Thyroid gland (tissue), 4 donors: ENCODE data around the gene TXNDC11. TPM values are rescaled to one million over a fixed set of nuclear protein-coding genes. Genes with fewer than 3 reads are reported as not detected.

Experiments used
- DNase-seq, 2 donors: peaks; one replicate each; pipeline ENCODE4 v3.0.0-alpha.2; 2019
- H3K27ac ChIP-seq, 3 donors: fragments of 200-600 bp; sonication (generic); 1 replicate in 2 of 3; 2 replicates in 1 of 3; pipeline ENCODE4 v1.5.1; 2016 to 2019; ENCODE audit warnings: mild to moderate bottlenecking in 1 of 3, moderate library complexity in 1 of 3
- H3K27me3 ChIP-seq: fragments of 200-600 bp; sonication (generic); one replicate; pipeline ENCODE4 v1.5.1; 2019
- H3K36me3 ChIP-seq, 2 donors: fragments of 200-600 bp; sonication (generic); one replicate each; pipeline ENCODE4 v1.5.1; 2016 to 2019
- H3K4me1 ChIP-seq, 2 donors: fragments of 200-600 bp; sonication (generic); one replicate each; pipeline ENCODE4 v1.5.1; 2017 to 2019
- H3K4me3 ChIP-seq, 3 donors: fragments of 200-600 bp; sonication (generic); replicated peaks in 1 of 3; 1 replicate in 2 of 3; 2 replicates in 1 of 3; pipeline ENCODE4 v1.5.1; 2016; ENCODE audit warnings: mild to moderate bottlenecking in 1 of 3
- H3K9me3 ChIP-seq: fragments of 200-600 bp; sonication (generic); one replicate; pipeline ENCODE4 v1.5.1; 2017
- POLR2A ChIP-seq, 2 donors: fragments of 450-650 bp; IDR thresholded peaks; one replicate each; pipeline ENCODE4 v1.6.1; 2017; ENCODE audit warnings: antibody characterized with exemption in 2 of 2, mild to moderate bottlenecking in 2 of 2, moderate library complexity in 1 of 2
- WGBS, 2 donors: methylation state at CpG; one replicate each; pipeline ENCODE4 v1.1.5; 2017; 5-methylcytosine and 5-hydroxymethylcytosine counted together
- intact Hi-C: fragments of 100-400 bp; cut with DNase I; formaldehyde crosslinking; loops from one replicate; pipeline ENCODE4 v1.15.1; 2023
- total RNA-seq, 4 donors: library from RNA; depleted of rRNA; stranded (reverse); fragments of >200 nt; gene quantifications; one replicate each; pipeline ENCODE4 v1.2.3, GENCODE V29; 2016
- TF ChIP-seq, protein P1 (sequence below), 6 experiments: fragments of 200-600 bp in 3 of 6; fragments of 450-650 bp in 3 of 6; sonication (generic) in 3 of 6; IDR thresholded peaks; one replicate each; pipeline ENCODE4 v1.5.1; 2016 to 2019; ENCODE audit warnings: antibody characterized with exemption in 6 of 6, mild to moderate bottlenecking in 2 of 6, inconsistent platforms in 1 of 6, moderate library complexity in 1 of 6

Gene TXNDC11
- total RNA-seq, 4 donors from 2014 or later = 77.3 to 135 (median 115) TPM

DNA sequence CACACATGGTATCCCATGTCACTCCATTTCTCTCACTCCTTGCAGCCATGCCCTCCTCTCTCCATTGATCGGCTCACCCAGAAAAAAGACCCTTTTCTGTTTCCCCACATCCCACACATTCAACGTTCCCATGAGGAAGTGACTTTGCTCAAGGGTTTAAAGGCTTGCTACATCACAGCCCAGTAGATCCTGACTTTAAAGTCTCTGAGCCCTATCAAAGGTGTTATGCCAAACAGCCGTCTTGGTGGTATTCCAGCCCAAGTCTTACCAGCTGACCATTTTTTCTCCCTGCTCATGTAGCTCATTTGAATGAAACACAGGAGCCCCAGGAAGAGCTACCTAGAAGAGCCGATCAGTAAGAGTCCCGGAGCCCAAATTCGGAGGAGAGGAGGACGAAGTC lies 7.4 kb upstream of the TXNDC11 start:
- no peak for DNase-seq
- 94 to 97% methylated on average over 7 of the region's 7 CpGs for WGBS, 2 donors
- H3K4me1 ChIP-seq = peaks cover 13 to 14% of the 10 kb centered on the region in 2 donors
- no peaks in the 10 kb centered on the region for H3K27me3 ChIP-seq
- peaks cover 29 to 35% of the 10 kb centered on the region in 2 donors for H3K36me3 ChIP-seq
- H3K4me3 ChIP-seq = no peak overlapping the region
- intact Hi-C loops = no loop called here
- peak overlapping the region in 1 of 3 donors; percentile 11 for H3K27ac ChIP-seq
- H3K9me3 ChIP-seq = no peaks in the 10 kb centered on the region
- TF ChIP-seq, protein P1, sequence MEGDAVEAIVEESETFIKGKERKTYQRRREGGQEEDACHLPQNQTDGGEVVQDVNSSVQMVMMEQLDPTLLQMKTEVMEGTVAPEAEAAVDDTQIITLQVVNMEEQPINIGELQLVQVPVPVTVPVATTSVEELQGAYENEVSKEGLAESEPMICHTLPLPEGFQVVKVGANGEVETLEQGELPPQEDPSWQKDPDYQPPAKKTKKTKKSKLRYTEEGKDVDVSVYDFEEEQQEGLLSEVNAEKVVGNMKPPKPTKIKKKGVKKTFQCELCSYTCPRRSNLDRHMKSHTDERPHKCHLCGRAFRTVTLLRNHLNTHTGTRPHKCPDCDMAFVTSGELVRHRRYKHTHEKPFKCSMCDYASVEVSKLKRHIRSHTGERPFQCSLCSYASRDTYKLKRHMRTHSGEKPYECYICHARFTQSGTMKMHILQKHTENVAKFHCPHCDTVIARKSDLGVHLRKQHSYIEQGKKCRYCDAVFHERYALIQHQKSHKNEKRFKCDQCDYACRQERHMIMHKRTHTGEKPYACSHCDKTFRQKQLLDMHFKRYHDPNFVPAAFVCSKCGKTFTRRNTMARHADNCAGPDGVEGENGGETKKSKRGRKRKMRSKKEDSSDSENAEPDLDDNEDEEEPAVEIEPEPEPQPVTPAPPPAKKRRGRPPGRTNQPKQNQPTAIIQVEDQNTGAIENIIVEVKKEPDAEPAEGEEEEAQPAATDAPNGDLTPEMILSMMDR (IDR thresholded peaks at IDR 0.05) = no peak

DNA sequence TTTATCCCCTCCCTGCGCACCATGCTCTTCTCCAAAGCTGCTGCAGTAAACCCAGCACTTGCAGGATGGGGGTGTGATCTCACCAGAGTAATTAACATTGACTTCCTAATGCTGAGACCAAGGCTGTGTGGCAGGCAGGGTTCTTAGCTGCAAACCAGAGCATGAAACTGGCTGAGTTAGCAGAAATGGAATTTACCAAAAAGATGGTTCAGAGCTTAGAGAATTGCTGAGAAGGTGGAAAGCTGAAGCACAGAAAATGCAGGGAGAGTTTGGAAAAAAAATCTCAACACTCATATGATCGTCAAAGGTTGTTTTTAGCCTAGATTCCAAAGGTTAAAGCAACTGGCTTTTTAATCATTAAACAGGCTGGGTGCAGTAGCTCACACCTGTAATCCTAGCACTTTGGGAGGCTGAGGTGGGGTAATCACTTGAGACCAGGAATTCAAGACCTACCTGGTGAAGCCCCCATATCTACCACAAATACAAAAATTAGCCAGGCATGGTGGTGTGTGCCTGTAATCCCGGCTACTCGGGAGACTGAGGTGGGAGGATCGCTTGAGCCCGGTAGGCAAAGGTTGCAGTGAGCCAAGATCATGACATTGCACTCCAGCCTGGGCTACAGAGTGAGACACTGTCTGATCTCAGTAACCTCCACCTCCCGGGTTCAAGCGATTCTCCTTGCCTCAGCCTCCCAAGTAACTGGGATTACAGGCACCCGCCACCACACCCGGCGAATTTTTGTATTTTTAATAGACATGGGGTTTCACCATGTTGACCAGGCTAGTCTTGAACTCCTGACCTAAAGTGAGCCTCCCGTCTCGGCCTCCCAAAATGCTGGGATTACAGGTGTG lies 6.0 kb upstream of the TXNDC11 start:
- intact Hi-C loops = no loop called here
- 83 to 85% methylated on average over 13 of the region's 13 CpGs for WGBS, 2 donors
- peak; percentile 64 to 71 for DNase-seq
- H3K9me3 ChIP-seq = no peaks in the 10 kb centered on the region
- H3K27ac ChIP-seq = peak overlapping the region; percentile 43 to 91 (median 65)
- TF ChIP-seq, protein P1 (IDR thresholded peaks at IDR 0.05) = no peak
- no peak for TF ChIP-seq POLR2A (IDR thresholded peaks at IDR 0.05)
- H3K27me3 ChIP-seq = no peaks in the 10 kb centered on the region
- no peak overlapping the region for H3K4me3 ChIP-seq
- H3K4me1 ChIP-seq = peaks cover 14 to 17% of the 10 kb centered on the region in 2 donors
- H3K36me3 ChIP-seq = peaks cover 29 to 35% of the 10 kb centered on the region in 2 donors

DNA sequence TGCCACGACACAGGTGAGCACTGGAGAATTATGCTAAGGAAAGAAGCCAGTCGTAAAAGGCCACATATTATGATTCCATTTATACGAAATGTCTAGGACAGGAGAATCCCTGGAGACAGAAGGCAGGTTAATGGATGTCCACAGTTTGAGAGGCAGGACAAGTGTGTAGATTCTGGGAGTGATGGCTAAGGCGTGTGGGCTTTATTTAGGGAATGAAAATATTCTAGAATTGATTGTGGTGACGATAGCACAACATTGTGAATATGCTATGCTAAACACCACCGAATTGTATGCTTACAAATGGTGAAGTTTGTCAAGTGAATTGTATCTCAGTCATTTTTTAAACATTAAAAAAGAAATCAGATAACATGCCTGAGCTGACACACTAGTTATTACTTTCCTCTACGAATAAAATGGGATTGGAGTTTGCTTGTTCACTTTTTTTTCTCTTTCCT lies 5.3 kb upstream of the TXNDC11 start:
- Histone ChIP-seq H3K4me3 (no peak overlapping the region), H3K4me1 (peaks cover 19 to 23% of the 10 kb centered on the region in 2 donors), H3K27me3 (no peaks in the 10 kb centered on the region), H3K27ac (peak overlapping the region; percentile 43 to 91 (median 65)), H3K36me3 (peaks cover 29 to 31% of the 10 kb centered on the region in 2 donors), H3K9me3 (no peaks in the 10 kb centered on the region)
- no peak for DNase-seq
- 77 to 84% methylated on average over 7 of the region's 7 CpGs for WGBS, 2 donors
- intact Hi-C loops = no loop called here
- no peak for TF ChIP-seq POLR2A (IDR thresholded peaks at IDR 0.05)
- TF ChIP-seq, protein P1 (IDR thresholded peaks at IDR 0.05) = no peak

DNA sequence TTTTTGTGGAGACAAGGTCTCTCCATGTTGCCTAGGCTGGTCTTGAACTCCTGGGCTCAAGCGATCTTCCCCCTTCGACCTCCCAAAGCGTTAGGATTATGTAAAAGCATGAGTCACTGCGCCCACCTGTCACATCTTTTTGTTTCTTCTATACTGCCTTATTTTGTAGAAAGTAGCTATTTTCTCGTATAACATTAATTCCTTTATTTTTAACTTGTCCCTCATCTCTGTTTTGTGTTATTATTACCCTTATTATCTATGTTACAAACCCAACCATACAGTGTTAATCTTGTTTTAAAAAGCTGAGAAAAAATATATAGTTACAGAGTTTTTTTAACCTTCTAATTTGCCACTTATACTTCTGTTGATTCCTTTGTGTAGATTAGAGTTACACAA lies 1.4 kb upstream of the TXNDC11 start:
- Histone ChIP-seq H3K4me3 (no peak overlapping the region), H3K4me1 (peaks cover 34 to 43% of the 10 kb centered on the region in 2 donors), H3K27ac (peak overlapping the region in 2 of 3 donors; percentile 99), H3K27me3 (no peaks in the 10 kb centered on the region), H3K36me3 (peaks cover 0 to 2% of the 10 kb centered on the region in 2 donors), H3K9me3 (no peaks in the 10 kb centered on the region)
- DNase-seq = no peak
- intact Hi-C loops = loop anchor here (5.0 kb wide), 1 partner anchor 53 kb away; the partner anchor contains the start of gene ZC3H7A
- TF ChIP-seq, protein P1 (IDR thresholded peaks at IDR 0.05) = no peak
- no peak for TF ChIP-seq POLR2A (IDR thresholded peaks at IDR 0.05)
- WGBS, 2 donors = 91 to 94% methylated on average over 5 of the region's 5 CpGs
